Fibroblast of lung (primary cell): ENCODE results near the gene SPNS3.

Source experiments
- CTCF ChIP-seq, 2 donors: IDR thresholded peaks in 1 of 2; conservative IDR thresholded peaks in 1 of 2; 1 replicate in 1 of 2; 2 replicates in 1 of 2; pipeline ENCODE4 v1.5.1; 2011 to 2012; ENCODE audit warnings: low read length in 2 of 2, control low read depth in 1 of 2, inconsistent platforms in 1 of 2, low read depth in 1 of 2, mild to moderate bottlenecking in 1 of 2
- EZH2 ChIP-seq: IDR thresholded peaks from 2 replicates; pipeline ENCODE4 v1.5.1; 2012; ENCODE audit warnings: low read length, control low read depth, mild to moderate bottlenecking; ENCODE audit errors: missing control alignments

GRCh38 chr17:4530799-4531730, 97.3 kb downstream of the SPNS3 start:
- TF ChIP-seq CTCF (conservative IDR thresholded peaks at IDR 0.05 in 1 of 2, IDR thresholded peaks at IDR 0.05 in 1 of 2; ENCODE audit: low read depth in 1 of 2, low read length in 2 of 2): no peak
- TF ChIP-seq EZH2: no peak
